GM12878 (cell line): ENCODE data around the gene PIGU. TPM values are rescaled to one million over a fixed set of nuclear protein-coding genes. Genes with fewer than 3 reads are reported as not detected.
"Not testable (repeated sequence)": the region's sequence is repeated elsewhere in the genome, so short reads cannot be mapped to it uniquely, and the experiment has no call there.

Source experiments
- ATAC-seq: fragments of 200-7000 bp; cut with Tn5 transposase; 3 replicates; pipeline ENCODE4 v1.9.1; 2020; ENCODE audit warnings: mild to moderate bottlenecking, moderate library complexity
- BruUV-seq: library from RNA; stranded (reverse); fragments of 400-500 nt; replicated peaks from 2 replicates; lab custom pipeline; 2021; lab: Mats Ljungman, UMichigan
- CTCF ChIA-PET: fragments of 300-600 bp; sonication (Branson Sonifier 250); formaldehyde crosslinking; extraction: SDS; loops from one replicate; lab custom pipeline; 2021; ENCODE audit warnings: inconsistent platforms; lab: Yijun Ruan, JAX
- POLR2A ChIA-PET: fragments of 350-600 bp; formaldehyde crosslinking; extraction: SDS; loops from one replicate; lab custom pipeline; 2021; ENCODE audit warnings: inconsistent platforms; lab: Charles Lee
- RAD21 ChIA-PET: fragments of 300-600 bp; sonication (Branson Sonifier 250); formaldehyde crosslinking; loops from one replicate; lab custom pipeline; 2023; ENCODE audit warnings: antibody characterized with exemption; ENCODE audit not compliant: unreplicated experiment; lab: Charles Lee
- SMC1A ChIA-PET: fragments of 300-600 bp; sonication (Branson Sonifier 250); formaldehyde crosslinking; loops from one replicate; lab custom pipeline; 2023; ENCODE audit not compliant: unreplicated experiment, uncharacterized antibody; lab: Charles Lee
- DNase-seq: peaks from one replicate; pipeline ENCODE4 v3.0.0-alpha.2; 2011; ENCODE audit warnings: low read depth, low spot score
- FAIRE-seq: peaks from 3 replicates; lab custom pipeline; 2011; peaks lifted over from hg19 to GRCh38; lab: Jason Lieb, UNC
- H2AFZ ChIP-seq: 2 replicates; pipeline ENCODE4 v1.6.0; 2011; ENCODE audit warnings: low read depth, low read length, control low read depth; ENCODE audit not compliant: control insufficient read depth
- H3K27ac ChIP-seq: 2 replicates; pipeline ENCODE4 v1.5.1; 2011; ENCODE audit warnings: control low read depth; ENCODE audit not compliant: control insufficient read depth, insufficient read depth
- H3K27me3 ChIP-seq, 2 experiments: replicated peaks in 1 of 2; 2 replicates each; pipeline versions ENCODE4 v1.6.0 to v1.6.1; 2011; ENCODE audit warnings: low read length in 1 of 2; ENCODE audit not compliant: control insufficient read depth in 2 of 2, insufficient read depth in 2 of 2
- H3K36me3 ChIP-seq, 2 experiments: 2 replicates each; pipeline ENCODE4 v1.5.1; 2011; ENCODE audit warnings: low read length in 1 of 2; ENCODE audit not compliant: control insufficient read depth in 2 of 2, insufficient read depth in 2 of 2
- H3K4me1 ChIP-seq: 2 replicates; pipeline ENCODE4 v1.6.1; 2011; ENCODE audit warnings: mild to moderate bottlenecking, low read length, moderate library complexity, mixed read lengths; ENCODE audit not compliant: control insufficient read depth, insufficient read depth
- H3K4me2 ChIP-seq: 2 replicates; pipeline ENCODE4 v1.6.0; 2011; ENCODE audit warnings: control low read depth; ENCODE audit not compliant: control insufficient read depth, insufficient read depth
- H3K4me3 ChIP-seq: fragments of 200-600 bp; sonication (generic); 2 replicates; pipeline ENCODE4 v1.5.1; 2016
- H3K79me2 ChIP-seq: 2 replicates; pipeline ENCODE4 v1.6.0; 2011; ENCODE audit warnings: low read length; ENCODE audit not compliant: control insufficient read depth, insufficient read depth
- H3K9ac ChIP-seq: 2 replicates; pipeline ENCODE4 v1.8.0; 2011; ENCODE audit warnings: low read length, control low read depth, mixed read lengths; ENCODE audit not compliant: control insufficient read depth, insufficient read depth
- H3K9me3 ChIP-seq: replicated peaks from 3 replicates; pipeline ENCODE4 v1.5.1; 2011; ENCODE audit warnings: mild to moderate bottlenecking, low read length; ENCODE audit not compliant: control insufficient read depth, insufficient read depth
- H4K20me1 ChIP-seq: 2 replicates; pipeline ENCODE4 v1.6.0; 2011; ENCODE audit not compliant: control insufficient read depth, insufficient read depth
- BMI1 ChIP-seq: fragments of 450-650 bp; IDR thresholded peaks from 2 replicates; pipeline ENCODE4 v1.6.1; 2016; ENCODE audit warnings: mild to moderate bottlenecking, moderate library complexity, borderline replicate concordance
- CBX3 ChIP-seq: fragments of 200-600 bp; sonication (generic); IDR thresholded peaks from 2 replicates; pipeline ENCODE4 v1.6.1; 2016; ENCODE audit warnings: low read depth, borderline replicate concordance
- EZH2 ChIP-seq: IDR thresholded peaks from 2 replicates; pipeline ENCODE4 v1.6.1; 2012; ENCODE audit warnings: low read depth, mild to moderate bottlenecking, control low read depth, inconsistent platforms, low read length, borderline replicate concordance; ENCODE audit not compliant: control insufficient read depth
- GATAD2B ChIP-seq: fragments of 450-650 bp; conservative IDR thresholded peaks from 2 replicates; pipeline ENCODE4 v1.6.1; 2017; ENCODE audit warnings: low read depth, mild to moderate bottlenecking, moderate library complexity
- IRF4 ChIP-seq: IDR thresholded peaks from 2 replicates; pipeline ENCODE4 v1.6.1; 2011; ENCODE audit warnings: low read depth, low read length
- KDM1A ChIP-seq: fragments of 200-600 bp; sonication (generic); IDR thresholded peaks from 2 replicates; pipeline ENCODE4 v1.6.1; 2016; ENCODE audit warnings: borderline replicate concordance
- MXI1 ChIP-seq: fragments of 150-350 bp; IDR thresholded peaks from 2 replicates; pipeline ENCODE4 v1.6.1; 2011; ENCODE audit warnings: low read depth, mild to moderate bottlenecking, inconsistent platforms, low read length, improper control_type of control experiment
- NFIC ChIP-seq: IDR thresholded peaks from 2 replicates; pipeline ENCODE4 v1.6.1; 2012; ENCODE audit warnings: low read depth, mild to moderate bottlenecking, inconsistent platforms, low read length, moderate library complexity
- PAX5 ChIP-seq: IDR thresholded peaks from 2 replicates; pipeline ENCODE4 v1.6.1; 2011; ENCODE audit warnings: low read depth, low read length, borderline replicate concordance
- RAD51 ChIP-seq: fragments of 450-650 bp; IDR thresholded peaks from 2 replicates; pipeline ENCODE4 v1.6.1; 2016; ENCODE audit warnings: moderate library complexity, mild to moderate bottlenecking, inconsistent platforms
- ZBTB4 ChIP-seq: fragments of 450-650 bp; formaldehyde crosslinking; IDR thresholded peaks from 2 replicates; pipeline ENCODE4 v1.4.0; 2022; ENCODE audit warnings: mild to moderate bottlenecking, moderate library complexity
- ZNF274 ChIP-seq: IDR thresholded peaks from one replicate; pipeline ENCODE4 v1.8.0; 2011; ENCODE audit not compliant: insufficient read length, insufficient read depth
- ZNF384 ChIP-seq: IDR thresholded peaks from 2 replicates; pipeline ENCODE4 v1.6.1; 2012; ENCODE audit warnings: low read depth, mild to moderate bottlenecking, low read length, improper control_type of control experiment, borderline replicate concordance
- WGBS: methylation state at CpG from one replicate; pipeline ENCODE4 v1.1.6; 2016; ENCODE audit warnings: low lambda C conversion rate; ENCODE audit not compliant: insufficient replicate concordance, insufficient coverage; ENCODE audit errors: missing lambda C conversion rate; 5-methylcytosine and 5-hydroxymethylcytosine counted together
- in situ Hi-C: fragments of 300-500 bp; cut with MboI; formaldehyde crosslinking; loops from 9 replicates; pipeline ENCODE4 v1.14.3; 2018; ENCODE audit warnings: mixed read lengths
- intact Hi-C: fragments of 100-400 bp; cut with micrococcal nuclease; formaldehyde crosslinking; loops from one replicate; pipeline ENCODE4 v1.14.2; 2022; ENCODE audit not compliant: unreplicated experiment
- polyA plus RNA-seq, 11 experiments: library from polyadenylated mRNA; depleted of rRNA in 4 of 11; unstranded in 6 of 11; stranded (reverse) in 5 of 11; fragments of >200 nt; fragmentation: Nextera tagmentation in 4 of 11; fragmentation: Illumina TruSeq in 1 of 11; extraction: Ambion mirVana in 4 of 11; extraction: Trizol in 1 of 11; gene quantifications; 1 replicate in 1 of 11; 2 replicates in 10 of 11; pipeline versions ENCODE4 v1.2.1 to v1.2.3, GENCODE V29; 2011 to 2016; ENCODE audit warnings: inconsistent platforms in 2 of 11, missing spikeins in 2 of 11, low read depth in 1 of 11
- total RNA-seq, 4 experiments: library from RNA; depleted of rRNA in 3 of 4; stranded (reverse); fragments of >200 nt in 3 of 4; fragmentation: Illumina TruSeq in 1 of 4; extraction: Trizol in 1 of 4; gene quantifications; 2 replicates each; pipeline versions ENCODE4 v1.2.1 to v1.2.3, GENCODE V29; 2013 to 2021

The PIGU gene
- total and polyA plus RNA-seq, 10 of the 15 experiments (the other 5 are each of a cell fraction or from before 2014, with no cell fraction given): 4.1 to 88.2 (median 25.0) TPM

GRCh38 chr20:34522969-34523871 lies 153.7 kb downstream of the PIGU start (continued):
- no peak for TF ChIP-seq KDM1A
- no peak for TF ChIP-seq ZNF274
- TF ChIP-seq GATAD2B: no peak
- TF ChIP-seq MXI1: no peak
- no peak for TF ChIP-seq EZH2
- TF ChIP-seq NFIC: no peak
- TF ChIP-seq IRF4: no peak
- no peak for TF ChIP-seq BMI1
- no peak for TF ChIP-seq PAX5
- TF ChIP-seq RAD51: no peak
- no peak for TF ChIP-seq CBX3
- no peak for TF ChIP-seq ZBTB4 (CRISPR knock-in tag)
- TF ChIP-seq ZNF384: no peak

- RAD21 ChIA-PET: interaction anchor here (1.4 to 5.0 kb wide), 2 partner anchors 10 to 207 kb away, joined by 4 to 45 read pairs; no protein-coding TSS in a partner anchor
- H4K20me1 ChIP-seq, H3K9me3 ChIP-seq, FAIRE-seq, ATAC-seq, DNase-seq, POLR2A ChIA-PET, H3K9ac ChIP-seq, H3K4me3 ChIP-seq, H3K27ac ChIP-seq, BruUV-seq, H3K36me3 ChIP-seq, H2AFZ ChIP-seq, H3K4me2 ChIP-seq, H3K27me3 ChIP-seq: not testable (repeated sequence)
- SMC1A ChIA-PET: interaction anchor here (1.3 kb wide), 1 partner anchor 207 kb away, joined by 6 read pairs; no protein-coding TSS in a partner anchor
- Histone ChIP-seq H3K4me1 (peaks cover 11% of the 10 kb centered on the region), H3K79me2 (peaks cover 53% of the 10 kb centered on the region)
- in situ Hi-C loops: loop anchor here (5.0 kb wide), 1 partner anchor 208 kb away; no protein-coding TSS in a partner anchor
- intact Hi-C loops: loop anchor here (5.0 to 10.0 kb wide), 3 partner anchors 43 to 325 kb away; no protein-coding TSS in a partner anchor
- 95% methylated on average over 10 of the region's 10 CpGs for WGBS
- CTCF ChIA-PET: interaction anchor here (1.9 kb wide), 1 partner anchor 207 kb away, joined by 16 read pairs; no protein-coding TSS in a partner anchor
These were observed 157.1 kb downstream of the PIGU start for GRCh38 chr20:34519841-34520240.
